GM19438 (cell line): Measurements from ENCODE around the gene ZNF202.

Experiments used
- ATAC-seq: cut with Tn5 transposase; IDR thresholded peaks from one replicate; pipeline ENCODE4 v1.9.1; 2021; ENCODE audit warnings: low read depth; ENCODE audit not compliant: unreplicated experiment

Gene ZNF202

DNA sequence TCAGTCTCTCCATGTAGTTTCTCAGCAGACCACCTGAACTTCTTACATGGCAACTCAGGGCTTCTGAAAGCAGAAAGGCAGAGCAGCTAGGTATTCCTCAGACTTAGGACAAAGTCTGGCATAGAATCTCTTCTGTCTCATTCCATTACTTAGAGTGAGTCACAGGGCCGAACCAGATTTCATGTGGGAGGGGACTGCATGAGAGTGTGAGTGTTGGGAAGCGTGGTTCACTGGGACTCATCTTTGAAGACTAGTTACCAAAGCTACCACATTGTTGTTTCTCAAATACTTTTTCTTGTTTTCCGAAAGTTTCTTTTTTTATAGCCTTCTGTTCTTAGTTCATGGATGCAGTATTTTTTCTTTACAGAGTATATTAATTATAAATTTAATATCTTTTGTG is 51.0 kb downstream of the ZNF202 start:
- no peak for ATAC-seq

DNA sequence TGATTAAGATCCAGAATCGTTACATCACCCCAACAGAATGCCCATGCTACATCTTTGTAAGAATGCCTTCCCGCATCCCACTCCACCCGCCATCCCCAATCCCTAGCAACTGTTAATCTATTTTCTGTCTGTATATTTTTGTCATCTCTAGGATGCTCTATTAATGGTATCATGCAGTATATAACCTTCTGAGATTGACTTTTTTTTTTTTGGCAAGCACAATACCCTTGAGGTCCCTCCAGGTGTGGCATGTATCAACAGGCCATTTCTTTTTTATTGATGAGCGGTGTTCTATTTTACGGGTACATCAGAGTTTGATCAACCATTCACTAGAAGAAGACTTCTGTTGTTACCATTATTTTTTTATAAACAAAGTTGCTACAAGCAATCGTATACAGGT is 56.9 kb downstream of the ZNF202 start:
- no peak for ATAC-seq

DNA sequence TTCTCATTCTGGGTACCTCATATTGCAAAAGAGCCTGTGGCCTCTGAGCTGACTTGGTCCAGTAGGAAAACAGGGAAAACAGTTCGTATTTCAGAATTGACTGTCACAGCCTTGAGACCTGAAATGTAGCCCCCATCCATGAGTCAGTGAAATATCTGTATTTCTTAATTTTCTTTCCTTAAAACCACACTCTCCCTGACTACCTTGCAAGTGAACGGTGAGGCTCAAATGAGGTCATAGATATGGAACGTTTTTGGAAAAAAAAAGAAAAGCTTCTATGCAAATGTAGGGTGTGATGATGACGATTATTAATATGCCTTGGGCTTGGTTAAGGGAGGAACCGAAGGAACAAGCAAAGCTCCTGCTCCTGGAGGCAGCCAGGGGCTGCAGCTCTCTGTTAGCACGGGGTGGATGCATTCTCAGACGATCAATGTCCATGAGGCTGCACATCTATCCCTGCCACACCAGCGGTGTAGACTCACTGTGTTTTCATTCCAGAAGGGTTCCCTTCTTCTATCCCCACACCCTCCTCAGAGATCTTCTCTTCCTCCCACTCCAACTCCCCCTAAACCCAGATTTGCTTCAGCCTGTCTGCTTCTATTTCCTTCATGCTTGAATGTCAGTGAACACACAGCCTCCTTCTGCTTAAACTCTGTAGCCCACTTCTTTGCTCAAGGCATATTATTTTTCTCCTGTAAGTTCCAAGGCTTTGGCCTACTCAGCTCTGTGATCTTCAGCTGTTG is 57.9 kb downstream of the ZNF202 start:
- no peak for ATAC-seq

- no peak for ATAC-seq
Measured at GRCh38 chr11:123682696-123683410, 58.6 kb downstream of the ZNF202 start.

DNA sequence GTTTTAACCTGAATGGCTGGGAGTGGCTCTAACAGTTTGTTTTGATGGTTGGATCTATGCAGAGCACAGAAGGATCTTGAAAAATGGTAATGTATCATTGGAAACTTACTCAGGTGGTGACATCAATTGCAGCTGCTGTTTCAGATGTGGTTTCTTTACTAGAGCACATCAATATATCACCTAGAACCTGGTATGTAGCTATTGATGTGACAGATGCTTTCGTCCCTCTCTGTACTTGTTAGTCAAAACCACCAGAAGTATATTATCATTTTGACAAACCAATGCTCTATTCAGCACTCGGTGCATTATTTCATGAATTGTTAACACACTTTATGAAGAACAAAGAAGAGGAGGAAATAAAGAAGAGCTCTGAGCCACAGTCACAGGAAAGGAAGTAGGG is 60.4 kb downstream of the ZNF202 start:
- no peak for ATAC-seq

GRCh38 chr11:123678246-123678645 is 63.2 kb downstream of the ZNF202 start:
- no peak for ATAC-seq

DNA sequence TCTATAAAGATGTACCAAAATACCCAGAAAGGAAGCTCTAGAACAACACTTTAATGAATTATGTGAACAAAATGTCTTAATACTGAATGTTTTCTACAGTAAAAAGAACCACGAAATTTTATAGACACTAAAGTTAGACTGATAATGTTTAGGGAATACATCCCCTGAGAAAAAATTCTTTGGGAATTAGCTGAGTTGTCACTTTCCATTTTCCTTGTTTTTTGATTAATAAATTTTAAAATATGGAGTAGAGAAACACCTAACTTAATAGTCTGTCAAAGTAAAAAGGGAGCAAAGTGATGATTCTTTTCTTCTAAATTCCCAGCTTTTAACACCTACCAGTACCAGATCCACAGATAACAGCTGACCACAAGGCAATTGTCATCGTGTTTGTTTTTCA is 64.0 kb downstream of the ZNF202 start:
- ATAC-seq: no peak

GRCh38 chr11:123674297-123674696 is 67.2 kb downstream of the ZNF202 start:
- ATAC-seq: no peak
